HUES48 (cell line): ENCODE results near the gene OR5A1.

Experiments used
- H3K27ac ChIP-seq: one replicate; pipeline ENCODE4 v1.7.0; 2013; ENCODE audit warnings: low read depth, low read length, inconsistent platforms
- H3K27me3 ChIP-seq: 2 replicates; pipeline ENCODE4 v1.6.1; 2013; ENCODE audit warnings: mild to moderate bottlenecking, low read length; ENCODE audit not compliant: control insufficient read depth, insufficient read depth
- H3K36me3 ChIP-seq: 2 replicates; pipeline ENCODE4 v1.6.1; 2013; ENCODE audit warnings: low read length; ENCODE audit not compliant: control insufficient read depth, insufficient read depth
- H3K4me1 ChIP-seq: 2 replicates; pipeline ENCODE4 v1.6.1; 2013; ENCODE audit warnings: mild to moderate bottlenecking, low read length; ENCODE audit not compliant: control insufficient read depth, insufficient read depth
- H3K4me3 ChIP-seq: 2 replicates; pipeline ENCODE4 v1.5.1; 2013; ENCODE audit warnings: mild to moderate bottlenecking, low read depth, low read length
- H3K9ac ChIP-seq: 2 replicates; pipeline ENCODE4 v1.6.1; 2013; ENCODE audit warnings: mild to moderate bottlenecking, low read depth, low read length, moderate library complexity
- H3K9me3 ChIP-seq: 2 replicates; pipeline ENCODE4 v1.6.1; 2013; ENCODE audit warnings: low read length; ENCODE audit not compliant: control insufficient read depth, insufficient read depth

OR5A1 gene

DNA sequence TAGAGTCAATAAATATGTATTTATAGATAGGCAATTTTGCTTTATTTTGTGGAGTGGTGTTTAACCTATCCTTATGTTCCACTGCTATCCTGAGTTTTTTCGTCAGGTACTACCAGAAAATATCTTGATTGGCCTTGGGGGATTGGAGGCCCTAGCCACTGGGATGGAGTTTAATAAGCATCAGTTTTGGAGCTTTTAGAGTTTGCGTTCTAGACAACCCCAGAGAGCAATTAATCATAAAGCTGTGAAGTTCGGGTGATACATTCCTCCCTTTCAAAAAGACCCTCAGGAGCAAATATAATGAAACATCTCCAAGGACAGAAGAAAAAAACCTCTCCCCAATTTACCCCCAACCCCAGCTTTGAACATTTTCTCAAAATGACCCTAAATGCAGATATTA, at the start of gene OR5A1:
Gene OR5A1 (plus strand): TSS at position 301 of the 400 bp plus-strand sequence. CDS start 6,700 bp downstream, outside the sequence.
- Histone ChIP-seq H3K9ac (no peak within 1 kb of the TSS), H3K27ac (no peak within 1 kb of the TSS), H3K4me1 (0 out of 2 replicates have a peak, but pooled peaks cover 7% of the 10 kb centered on the region), H3K4me3 (no peak within 1 kb of the TSS), H3K9me3 (no peaks in the 10 kb centered on the region), H3K36me3 (no peaks in the 10 kb centered on the region), H3K27me3 (no peaks in the 10 kb centered on the region)

DNA sequence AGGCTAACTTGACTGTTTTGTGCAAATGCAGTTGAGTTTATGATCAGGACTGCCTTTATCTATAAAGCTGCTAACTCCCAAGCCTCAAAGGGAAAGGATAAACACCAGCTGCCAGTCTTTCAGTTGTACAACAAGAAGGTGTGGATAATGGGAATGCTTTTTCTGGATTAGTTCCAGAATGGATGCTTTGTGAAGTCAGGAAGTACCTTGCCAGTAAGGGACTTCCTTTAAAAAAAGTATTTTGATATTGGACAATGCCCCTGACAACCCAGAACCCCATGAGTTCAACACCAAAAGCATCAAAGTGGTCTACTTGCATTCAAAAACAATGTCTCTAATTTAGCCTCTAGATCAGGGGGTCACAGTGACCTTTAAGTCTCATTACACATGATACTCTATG, 42.1 kb upstream of the OR5A1 start:
- H3K9ac ChIP-seq: no peak overlapping the region
- no peak overlapping the region for H3K4me3 ChIP-seq
- H3K36me3 ChIP-seq: no peaks in the 10 kb centered on the region
- H3K27me3 ChIP-seq: no peaks in the 10 kb centered on the region
- H3K4me1 ChIP-seq: no peaks in the 10 kb centered on the region
- no peak overlapping the region for H3K27ac ChIP-seq
- peaks cover 53% of the 10 kb centered on the region for H3K9me3 ChIP-seq

DNA sequence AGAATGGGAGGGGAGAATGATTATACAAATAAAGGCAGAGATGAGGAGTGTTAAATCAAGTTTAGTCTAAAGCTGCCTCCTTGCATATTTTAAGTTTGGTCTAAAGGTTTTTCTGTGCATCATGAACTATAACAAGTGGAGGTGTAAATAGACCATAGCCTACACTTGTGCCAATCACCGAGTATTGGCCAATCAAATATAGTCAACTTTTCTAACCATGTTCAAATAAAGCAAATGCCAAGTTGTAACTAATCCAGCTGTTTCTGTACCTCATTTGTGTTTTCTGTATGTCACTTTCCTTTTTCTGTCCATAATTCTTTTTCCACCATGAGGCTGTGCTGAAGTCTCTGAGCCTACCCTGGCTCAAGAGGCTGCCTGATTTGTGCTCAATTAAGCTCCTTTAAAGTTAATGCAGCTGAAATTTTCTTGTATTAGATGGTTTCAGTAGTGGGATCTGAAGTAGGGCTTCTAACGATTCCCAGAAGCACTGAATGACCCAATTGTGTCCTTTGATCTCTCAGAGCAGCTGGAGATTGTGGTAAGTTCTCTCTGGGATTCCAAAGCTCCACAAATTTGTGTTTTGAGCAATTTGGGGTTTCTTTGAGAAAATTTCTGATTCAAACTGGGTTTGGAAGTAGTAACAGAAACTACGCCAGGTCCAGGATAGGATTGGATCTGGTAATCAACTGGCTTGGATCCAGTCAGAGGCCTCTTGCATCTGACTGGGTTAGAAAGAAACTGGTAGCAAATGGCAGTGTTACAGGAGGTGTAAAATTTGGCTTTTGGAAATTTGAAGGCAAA, 35.6 kb upstream of the OR5A1 start:
- H3K4me3 ChIP-seq: no peak overlapping the region
- H3K9ac ChIP-seq: no peak overlapping the region
- H3K27me3 ChIP-seq: no peaks in the 10 kb centered on the region
- H3K36me3 ChIP-seq: no peaks in the 10 kb centered on the region
- H3K27ac ChIP-seq: no peak overlapping the region
- no peaks in the 10 kb centered on the region for H3K4me1 ChIP-seq
- H3K9me3 ChIP-seq: peaks cover 77% of the 10 kb centered on the region

DNA sequence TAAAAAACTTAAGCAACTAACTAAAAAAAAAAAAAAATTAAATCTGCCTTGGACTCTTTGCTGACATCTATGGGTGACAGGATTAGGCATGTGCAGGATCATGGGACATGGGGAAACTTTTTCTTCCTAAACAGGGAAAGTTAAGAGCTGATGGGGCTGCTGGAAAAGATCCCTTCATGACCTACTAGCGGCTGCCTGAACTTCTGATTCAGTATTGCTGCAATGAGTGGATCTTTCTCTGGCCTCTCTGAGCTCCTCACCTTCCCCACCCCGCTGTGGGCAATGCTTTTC, 35.1 kb upstream of the OR5A1 start:
- Histone ChIP-seq H3K36me3 (no peaks in the 10 kb centered on the region), H3K4me3 (no peak overlapping the region), H3K27ac (no peak overlapping the region)

DNA sequence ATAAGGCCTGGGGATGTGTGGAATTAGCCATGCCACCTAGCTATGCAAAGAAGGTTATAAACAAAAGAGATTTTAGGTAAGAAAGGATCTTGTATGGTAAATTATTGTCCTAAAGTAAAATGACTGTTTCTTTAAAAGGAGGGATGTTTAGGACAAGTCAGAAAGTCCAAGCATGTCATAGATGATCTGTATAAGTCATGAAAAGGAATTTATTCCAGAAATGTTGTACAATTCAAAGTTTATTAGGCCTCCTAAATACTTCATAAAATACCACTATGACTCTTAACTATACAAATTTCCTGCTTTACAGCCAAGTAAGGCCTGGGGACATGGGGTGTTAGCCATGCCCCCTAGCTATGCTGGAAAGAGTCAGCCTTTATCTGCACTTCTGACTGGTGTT, 32.7 kb upstream of the OR5A1 start:
- no peak overlapping the region for H3K9ac ChIP-seq
- H3K27me3 ChIP-seq: no peaks in the 10 kb centered on the region
- H3K4me3 ChIP-seq: no peak overlapping the region
- no peaks in the 10 kb centered on the region for H3K4me1 ChIP-seq
- H3K9me3 ChIP-seq: peaks cover 69% of the 10 kb centered on the region
- H3K36me3 ChIP-seq: no peaks in the 10 kb centered on the region
- no peak overlapping the region for H3K27ac ChIP-seq

More for the DNA sequence above, 35.1 kb upstream of the OR5A1 start:
- Histone ChIP-seq H3K9ac (no peak overlapping the region), H3K27me3 (no peaks in the 10 kb centered on the region), H3K9me3 (peaks cover 71% of the 10 kb centered on the region), H3K4me1 (no peaks in the 10 kb centered on the region)

DNA sequence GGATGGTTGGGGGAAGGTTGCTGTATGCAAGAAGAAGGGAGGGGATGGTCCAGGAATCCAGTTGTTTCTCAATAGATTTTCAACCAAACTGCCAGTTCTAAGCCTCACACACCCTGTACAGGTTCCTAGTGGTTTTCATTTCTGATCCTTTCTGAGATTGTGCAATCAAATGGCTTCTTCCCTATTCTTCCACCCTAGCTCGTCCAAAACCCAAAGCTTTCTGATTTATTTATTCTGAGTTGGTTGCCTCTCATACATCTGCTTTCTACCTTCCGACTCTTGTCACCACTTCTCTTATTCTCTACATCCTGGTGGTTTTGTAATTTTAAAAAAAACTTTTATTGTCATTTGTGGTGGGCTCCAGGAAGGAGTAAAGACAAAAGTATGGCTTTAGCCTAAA, 22.6 kb upstream of the OR5A1 start:
- H3K9ac ChIP-seq: no peak overlapping the region
- no peak overlapping the region for H3K4me3 ChIP-seq
- H3K4me1 ChIP-seq: no peaks in the 10 kb centered on the region
- no peaks in the 10 kb centered on the region for H3K27me3 ChIP-seq
- no peak overlapping the region for H3K27ac ChIP-seq
- no peaks in the 10 kb centered on the region for H3K36me3 ChIP-seq
- peaks cover 42% of the 10 kb centered on the region for H3K9me3 ChIP-seq

DNA sequence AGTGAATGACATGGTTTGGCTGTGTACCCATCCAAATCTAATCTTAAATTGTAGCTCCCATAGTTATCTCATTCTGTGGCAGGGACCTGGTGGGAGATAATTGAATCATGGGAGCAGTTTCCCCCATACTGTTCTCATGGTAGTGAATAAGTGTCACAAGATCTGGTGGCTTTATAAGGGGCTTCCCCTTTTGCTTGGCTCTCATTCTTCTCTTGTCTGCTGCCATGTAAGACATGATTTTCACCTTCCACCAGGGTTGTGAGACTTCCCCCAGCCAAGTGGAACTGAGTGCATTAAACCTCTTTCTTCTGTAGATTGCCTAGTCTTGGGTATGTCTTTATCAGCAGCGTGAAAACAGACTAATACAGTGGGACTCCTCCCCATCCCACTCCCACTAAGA, 21.2 kb upstream of the OR5A1 start:
- Histone ChIP-seq H3K4me1 (no peaks in the 10 kb centered on the region), H3K4me3 (no peak overlapping the region)

DNA sequence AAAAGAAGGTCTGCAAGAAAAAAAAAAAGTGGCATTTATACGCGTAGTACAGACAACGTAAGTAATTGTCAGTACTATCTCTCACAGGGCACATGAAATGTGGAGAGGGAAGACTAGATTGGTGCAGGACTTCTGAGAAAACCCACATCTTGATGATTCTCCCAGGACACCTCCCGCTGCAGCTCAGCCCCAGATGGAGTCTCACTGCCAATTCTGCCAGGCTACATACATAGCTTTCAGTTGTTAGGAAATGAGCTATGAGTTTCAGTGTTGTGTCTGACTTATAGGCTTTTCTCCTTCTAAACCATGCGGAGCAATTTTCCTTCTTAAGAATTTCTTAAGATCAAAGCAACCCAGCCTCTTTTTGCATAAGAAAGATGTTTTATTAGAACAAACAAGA, 19.7 kb upstream of the OR5A1 start:
- H3K27ac ChIP-seq: no peak overlapping the region
- no peaks in the 10 kb centered on the region for H3K27me3 ChIP-seq
- H3K36me3 ChIP-seq: no peaks in the 10 kb centered on the region
- no peaks in the 10 kb centered on the region for H3K4me1 ChIP-seq
- H3K4me3 ChIP-seq: no peak overlapping the region
- no peak overlapping the region for H3K9ac ChIP-seq
- H3K9me3 ChIP-seq: peaks cover 14% of the 10 kb centered on the region; the same call in 1 of the 2 replicates

More for the DNA sequence above, 21.2 kb upstream of the OR5A1 start:
- Histone ChIP-seq H3K27me3 (no peaks in the 10 kb centered on the region), H3K9me3 (peaks cover 29% of the 10 kb centered on the region), H3K36me3 (no peaks in the 10 kb centered on the region), H3K27ac (no peak overlapping the region), H3K9ac (no peak overlapping the region)

DNA sequence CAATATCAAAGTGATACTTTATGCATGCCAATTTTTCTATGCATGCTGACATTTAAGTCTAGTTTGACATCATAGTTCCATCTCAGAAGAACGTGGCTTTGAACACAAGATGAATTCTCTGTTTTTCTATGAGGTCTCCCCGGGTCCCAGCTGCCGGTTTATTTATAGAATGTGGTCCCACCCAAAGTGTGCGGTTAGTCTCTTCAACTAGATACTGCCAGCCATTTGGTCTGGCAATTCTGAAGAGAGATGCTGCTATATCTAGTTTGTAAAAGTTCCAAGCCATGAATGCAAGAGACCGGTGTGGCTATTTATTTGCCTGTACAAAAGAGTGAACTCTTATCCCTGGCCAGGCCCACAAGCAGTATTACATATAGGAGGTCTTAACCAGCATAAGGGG, 19.2 kb upstream of the OR5A1 start:
- peaks cover 12% of the 10 kb centered on the region; the same call in 1 of the 2 replicates for H3K9me3 ChIP-seq
- H3K36me3 ChIP-seq: no peaks in the 10 kb centered on the region
- H3K27ac ChIP-seq: no peak overlapping the region
- H3K4me3 ChIP-seq: no peak overlapping the region
- H3K27me3 ChIP-seq: no peaks in the 10 kb centered on the region
- no peaks in the 10 kb centered on the region for H3K4me1 ChIP-seq
- no peak overlapping the region for H3K9ac ChIP-seq

DNA sequence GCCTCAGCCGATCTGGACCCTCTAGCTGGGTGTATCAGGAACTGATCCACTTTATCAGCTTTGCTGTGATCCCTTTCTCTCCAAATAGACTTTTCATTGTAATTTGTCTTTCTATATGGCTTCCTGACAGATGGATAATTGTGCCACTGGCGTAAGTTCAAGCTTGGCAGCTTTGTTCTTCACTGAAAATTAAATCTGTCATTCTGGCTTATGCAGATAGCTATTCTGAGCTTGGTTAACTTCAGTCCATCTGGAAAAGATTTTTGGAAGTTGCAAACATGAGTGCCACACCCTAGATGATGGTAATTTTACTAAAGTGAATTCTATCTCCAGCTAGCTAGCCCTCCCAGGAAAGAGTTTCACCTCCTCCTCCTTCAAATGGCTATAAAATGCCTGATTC, 18.1 kb upstream of the OR5A1 start:
- Histone ChIP-seq H3K9me3 (peaks cover 7% of the 10 kb centered on the region; the same call in 1 of the 2 replicates), H3K27me3 (no peaks in the 10 kb centered on the region), H3K9ac (no peak overlapping the region), H3K36me3 (no peaks in the 10 kb centered on the region), H3K27ac (no peak overlapping the region), H3K4me1 (no peaks in the 10 kb centered on the region), H3K4me3 (no peak overlapping the region)

DNA sequence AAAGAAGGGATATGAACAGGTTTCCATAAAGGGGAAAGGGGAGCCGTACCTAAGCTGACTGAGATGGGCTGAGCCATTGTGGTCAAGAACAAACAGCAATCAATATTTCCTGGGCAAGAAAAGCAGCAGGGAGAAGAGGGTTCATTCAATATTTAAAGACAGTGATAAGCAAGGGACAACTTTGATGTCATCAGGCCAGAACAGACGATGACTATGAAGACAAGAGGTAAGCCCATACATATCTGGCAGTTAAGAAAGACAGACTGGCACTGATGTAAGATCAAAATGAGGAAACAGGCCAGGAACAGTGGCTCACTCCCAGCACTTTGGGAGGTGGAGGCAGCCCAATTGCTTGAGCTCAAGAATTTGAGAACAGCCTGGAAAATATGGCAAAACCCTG, 12.4 kb upstream of the OR5A1 start:
- Histone ChIP-seq H3K27ac (no peak overlapping the region), H3K9me3 (no peaks in the 10 kb centered on the region), H3K36me3 (no peaks in the 10 kb centered on the region), H3K4me3 (no peak overlapping the region), H3K27me3 (no peaks in the 10 kb centered on the region), H3K4me1 (peaks cover 30% of the 10 kb centered on the region), H3K9ac (no peak overlapping the region)
